ENCODE data around the gene ATF3.
A peak's percentile ranks its signal among the peaks of the same experiment; 100 is the strongest.

ATF3 gene, protein sequence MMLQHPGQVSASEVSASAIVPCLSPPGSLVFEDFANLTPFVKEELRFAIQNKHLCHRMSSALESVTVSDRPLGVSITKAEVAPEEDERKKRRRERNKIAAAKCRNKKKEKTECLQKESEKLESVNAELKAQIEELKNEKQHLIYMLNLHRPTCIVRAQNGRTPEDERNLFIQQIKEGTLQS

DNA sequence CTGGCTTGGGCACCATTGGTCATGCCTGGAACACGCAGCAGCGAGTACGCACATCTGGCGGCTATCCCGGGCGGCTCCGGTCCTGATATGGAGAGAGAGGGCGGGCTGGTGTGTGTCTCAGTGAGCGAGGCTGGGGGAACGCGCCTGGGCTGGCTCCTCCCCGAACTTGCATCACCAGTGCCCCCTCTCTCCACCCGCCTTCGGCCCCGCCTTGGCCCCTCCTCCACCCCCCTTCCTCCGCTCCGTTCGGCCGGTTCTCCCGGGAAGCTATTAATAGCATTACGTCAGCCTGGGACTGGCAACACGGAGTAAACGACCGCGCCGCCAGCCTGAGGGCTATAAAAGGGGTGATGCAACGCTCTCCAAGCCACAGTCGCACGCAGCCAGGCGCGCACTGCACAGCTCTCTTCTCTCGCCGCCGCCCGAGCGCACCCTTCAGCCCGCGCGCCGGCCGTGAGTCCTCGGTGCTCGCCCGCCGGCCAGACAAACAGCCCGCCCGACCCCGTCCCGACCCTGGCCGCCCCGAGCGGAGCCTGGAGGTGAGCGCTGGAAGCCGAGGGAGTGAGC lies at the start of gene ATF3:
Gene ATF3 (plus strand): TSS at position 370 of the 567 bp plus-strand sequence. CDS start 6,261 bp downstream, outside the sequence.
- peak; percentile 93 for DNase-seq (ENCODE audit: low read depth)

GRCh38 chr1:212559929-212560328 lies 48.6 kb upstream of the ATF3 start:
- DNase-seq (ENCODE audit: low read depth), result no peak

DNA sequence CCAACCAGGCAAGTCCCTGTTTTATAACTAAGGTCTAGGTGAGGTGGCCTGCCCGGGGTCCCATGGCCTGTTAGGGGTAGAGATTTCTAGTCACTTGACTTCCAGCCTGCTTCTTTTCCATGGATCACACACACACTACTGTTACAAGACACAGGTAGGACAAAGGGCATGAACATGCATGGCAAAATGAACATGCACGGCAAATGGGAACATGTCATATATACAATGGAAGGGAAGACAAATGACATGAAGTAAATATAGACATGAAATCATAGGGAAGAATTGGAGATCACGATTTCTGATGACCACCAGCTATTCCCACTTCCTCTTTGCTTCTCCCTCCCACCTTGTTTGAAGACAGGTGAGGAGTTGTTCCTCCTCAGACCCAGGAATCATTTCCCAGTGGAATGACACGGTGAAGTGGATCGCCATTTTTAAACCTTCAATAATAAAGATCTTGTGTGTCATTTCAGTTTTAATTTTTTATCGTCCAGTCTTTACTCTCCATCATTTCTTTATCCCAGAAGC lies 47.6 kb upstream of the ATF3 start:
- DNase-seq (ENCODE audit: low read depth), result no peak

DNA sequence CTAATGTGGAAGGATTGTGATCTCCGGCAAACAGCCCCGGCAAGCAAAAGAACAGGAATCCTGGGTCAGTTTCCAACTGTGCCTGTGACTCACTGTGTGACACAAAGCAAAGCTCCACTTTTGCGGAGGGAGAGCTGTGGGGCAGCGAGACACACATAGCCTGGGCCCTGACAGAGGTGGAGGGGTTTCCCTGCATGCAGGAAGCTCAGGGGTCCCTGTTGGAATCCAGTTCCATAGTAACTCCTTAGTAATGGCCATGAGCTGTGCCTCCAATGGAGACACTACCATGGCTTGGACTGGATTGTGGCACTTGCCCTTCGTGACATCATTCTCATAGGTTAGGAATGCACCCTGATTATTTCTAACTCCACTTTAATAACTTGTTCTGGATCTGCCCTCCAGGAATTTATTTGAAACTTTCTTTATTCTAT lies 47.0 kb upstream of the ATF3 start:
- DNase-seq (ENCODE audit: low read depth), result no peak

DNA sequence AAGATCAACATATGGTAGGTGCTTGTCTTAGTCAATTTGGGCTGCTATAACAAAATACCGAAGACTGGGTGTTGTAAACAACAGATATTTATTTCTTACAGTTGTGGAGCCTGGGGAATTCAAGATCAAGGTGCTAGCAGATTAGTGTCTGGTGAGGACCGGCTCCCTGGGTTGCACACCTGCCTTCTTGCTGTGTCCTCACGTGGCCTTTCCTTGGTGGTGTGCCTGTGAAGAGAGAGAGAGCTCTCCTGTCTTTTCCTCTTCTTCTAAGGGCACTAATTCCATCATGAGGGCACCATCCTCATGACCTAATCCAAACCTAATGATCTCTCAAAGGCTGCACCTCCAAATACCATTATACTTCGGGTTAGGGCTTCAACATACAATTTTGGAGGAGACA lies 45.8 kb upstream of the ATF3 start:
- no peak for DNase-seq (ENCODE audit: low read depth)

DNA sequence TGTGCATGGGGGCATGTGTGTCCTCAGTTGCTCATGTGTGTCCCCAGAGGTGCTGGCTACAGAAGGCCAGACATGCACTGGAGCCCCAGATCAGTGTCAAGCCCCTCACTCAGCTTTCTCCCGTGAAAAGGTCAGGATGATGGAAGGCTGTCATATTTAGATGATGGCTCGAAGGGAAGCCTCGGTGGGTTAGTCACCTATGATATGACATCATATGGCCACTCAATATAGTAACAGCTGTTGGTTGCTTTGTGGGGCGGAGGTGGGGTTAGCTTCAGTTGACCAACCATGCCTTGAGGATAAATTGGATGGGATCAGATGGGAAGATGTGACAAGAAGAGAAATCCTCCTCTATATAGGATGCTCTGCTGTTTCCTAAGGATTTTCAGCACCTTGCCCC lies 43.5 kb upstream of the ATF3 start:
- no peak for DNase-seq (ENCODE audit: low read depth)

- DNase-seq (ENCODE audit: low read depth), result no peak
Observed at GRCh38 chr1:212565571-212566305, 42.8 kb upstream of the ATF3 start.

GRCh38 chr1:212566522-212567479 lies 41.8 kb upstream of the ATF3 start:
- peak; percentile 60 for DNase-seq (ENCODE audit: low read depth)

GRCh38 chr1:212567638-212568037 lies 40.9 kb upstream of the ATF3 start:
- DNase-seq (ENCODE audit: low read depth), result no peak

DNA sequence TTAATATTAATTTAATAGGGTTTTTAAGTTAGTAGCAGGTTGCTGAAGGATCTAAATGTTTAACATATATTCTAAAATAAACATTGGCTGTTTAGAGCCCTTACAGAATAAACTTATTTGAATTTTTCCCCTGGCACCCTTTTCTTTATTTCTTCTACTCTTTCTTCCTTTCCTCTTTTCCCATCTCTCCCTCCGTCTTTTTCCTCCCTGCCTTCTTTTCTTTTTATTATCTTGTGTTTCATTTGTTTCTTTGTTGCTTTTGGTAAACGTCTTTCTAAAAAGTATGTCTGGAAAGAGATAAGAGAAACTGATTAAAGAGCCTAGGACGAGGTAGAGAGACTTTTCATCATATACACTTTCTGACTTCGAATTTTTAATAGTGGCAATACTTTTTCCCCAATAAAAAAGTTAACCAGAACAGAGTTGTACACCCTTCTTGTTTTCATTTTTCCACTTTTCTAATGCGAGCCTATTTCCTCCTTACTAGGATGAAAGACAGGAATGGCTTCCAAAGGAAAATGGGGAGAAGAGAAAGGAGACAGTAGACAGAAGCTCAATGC lies 39.5 kb upstream of the ATF3 start:
- no peak for DNase-seq (ENCODE audit: low read depth)

DNA sequence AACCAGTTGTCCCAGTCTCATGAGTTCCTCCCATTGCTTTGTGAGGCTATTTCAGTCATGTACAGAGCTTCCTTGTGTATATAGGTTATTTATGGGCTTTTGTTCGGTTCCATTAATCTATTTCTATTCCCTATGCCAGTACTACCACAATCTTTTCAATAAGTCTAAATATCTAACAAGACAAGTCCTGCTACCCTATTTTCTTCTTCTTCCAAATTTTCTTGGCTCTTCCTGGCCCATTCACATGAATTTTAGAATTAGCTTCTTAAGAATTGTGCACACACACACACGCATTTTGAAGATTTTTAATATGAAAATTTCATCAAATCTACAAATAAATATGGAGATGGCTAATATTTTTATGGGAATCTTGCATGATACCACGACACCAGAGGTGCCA lies 33.8 kb upstream of the ATF3 start:
- no peak for DNase-seq (ENCODE audit: low read depth)

GRCh38 chr1:212575333-212575732 lies 33.2 kb upstream of the ATF3 start:
- DNase-seq (ENCODE audit: low read depth), result no peak

DNA sequence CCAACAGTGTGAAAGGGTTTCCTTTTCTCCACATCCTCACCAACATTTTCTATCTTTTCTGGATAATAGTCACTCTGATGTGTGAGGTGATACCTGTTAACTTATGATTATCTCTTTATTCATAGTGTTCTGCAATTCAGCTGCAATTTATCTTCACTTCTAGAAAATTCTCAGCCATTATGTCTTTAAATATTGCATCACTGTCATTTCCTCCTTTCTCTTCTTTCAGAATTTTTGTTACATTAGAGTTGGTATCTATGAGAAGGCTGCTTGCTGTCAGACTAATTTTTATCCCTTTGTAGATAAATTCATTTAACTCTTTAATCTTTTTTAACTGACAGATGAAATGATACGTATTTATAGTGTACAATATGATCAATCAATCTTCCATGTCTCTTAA lies 30.5 kb upstream of the ATF3 start:
- DNase-seq (ENCODE audit: low read depth), result no peak

GRCh38 chr1:212581034-212581433 lies 27.5 kb upstream of the ATF3 start:
- DNase-seq (ENCODE audit: low read depth), result no peak

DNA sequence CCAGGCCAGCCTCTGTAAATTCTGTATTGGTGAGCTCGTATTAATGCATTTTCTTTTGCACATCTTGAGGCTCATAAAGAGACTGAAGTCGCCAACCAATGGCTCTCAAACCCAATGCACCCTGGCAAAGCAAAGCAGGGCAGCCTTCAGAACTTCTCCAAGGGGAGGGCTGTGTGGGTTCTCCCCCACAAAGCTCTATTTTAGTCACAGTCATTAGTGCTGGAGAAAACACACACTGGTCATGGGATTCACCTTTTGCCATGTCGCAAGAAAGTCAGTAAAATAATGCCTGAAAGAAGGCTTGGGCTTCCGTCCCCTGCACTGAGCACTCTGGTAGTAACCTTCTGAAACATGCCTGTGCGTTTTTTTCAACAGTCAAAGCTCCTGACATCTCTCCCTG lies 26.3 kb upstream of the ATF3 start:
- no peak for DNase-seq (ENCODE audit: low read depth)

DNA sequence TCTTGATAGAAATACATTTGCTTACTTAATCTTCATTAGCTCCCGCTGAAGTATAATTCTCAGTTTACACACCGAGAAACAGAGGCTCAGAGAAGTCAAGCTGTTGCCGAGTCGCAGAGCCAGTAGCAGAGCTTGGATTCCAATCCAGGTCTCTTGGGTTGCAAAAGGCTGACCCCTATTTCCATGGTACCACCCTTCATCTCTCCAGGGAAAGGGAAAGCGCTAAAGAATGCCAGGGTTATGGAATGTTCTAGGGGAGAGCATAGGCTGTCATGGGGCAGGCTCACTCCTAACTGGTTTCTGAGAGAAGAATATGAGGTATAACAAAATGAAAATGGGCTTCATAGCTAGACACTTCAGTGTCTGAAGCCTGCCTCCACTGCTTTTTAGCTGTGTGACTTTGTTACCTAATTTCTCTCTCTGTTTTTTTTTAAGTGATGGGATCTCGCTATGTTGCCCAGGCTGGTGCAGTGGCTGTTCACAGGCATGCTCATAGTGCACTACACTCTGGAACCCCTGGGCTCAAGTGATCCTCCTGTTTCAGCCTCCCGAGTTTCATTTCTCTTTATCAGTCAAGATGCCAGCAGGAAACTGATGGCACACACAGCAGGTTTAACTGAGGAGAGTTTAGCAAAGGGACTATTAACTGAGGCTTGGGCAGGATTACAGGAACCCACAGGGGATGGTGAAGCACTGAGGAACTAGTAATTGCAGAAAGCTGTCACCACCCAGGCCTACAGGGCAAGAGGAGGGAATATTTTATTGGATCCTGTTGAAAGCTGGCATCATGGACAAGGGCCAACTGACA lies 25.5 kb upstream of the ATF3 start:
- DNase-seq (ENCODE audit: low read depth), result no peak

GRCh38 chr1:212583643-212584042 lies 24.9 kb upstream of the ATF3 start:
- no peak for DNase-seq (ENCODE audit: low read depth)

GRCh38 chr1:212584092-212584886 lies 24.3 kb upstream of the ATF3 start:
- no peak for DNase-seq (ENCODE audit: low read depth)

DNA sequence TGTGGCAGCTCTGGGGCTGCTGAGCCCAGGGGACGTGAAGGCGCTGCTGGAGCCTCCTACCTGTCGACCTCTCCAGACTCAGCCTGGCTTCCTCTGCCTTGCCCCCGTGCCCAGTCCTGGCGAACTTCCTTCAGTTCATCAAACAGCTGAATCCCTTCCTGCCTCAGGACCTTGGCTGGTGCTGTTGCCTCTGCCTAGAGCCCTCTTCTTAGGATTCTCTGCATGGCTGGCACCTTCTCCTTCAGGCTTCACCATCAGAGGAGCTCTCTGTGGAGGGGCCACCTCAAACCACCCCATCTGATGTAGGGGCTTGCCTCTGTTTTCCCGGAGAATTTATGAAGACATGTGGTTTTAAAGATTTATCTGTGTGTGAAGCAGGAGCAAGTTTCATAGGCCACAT lies 23.4 kb upstream of the ATF3 start:
- DNase-seq (ENCODE audit: low read depth), result no peak
